ENCODE data around the gene AFG1L.
"Not testable (repeated sequence)": the region's sequence is repeated elsewhere in the genome, so short reads cannot be mapped to it uniquely, and the experiment has no call there.

AFG1L gene

GRCh38 chr6:108510461-108511319, 215.8 kb downstream of the AFG1L start:
- Histone ChIP-seq H3K4me3 (ENCODE audit: low read length) (no peak overlapping the region), H3K36me3 (ENCODE audit: insufficient read depth, low read length) (peaks cover 2% of the 10 kb centered on the region), H3K9me3 (ENCODE audit: low read length) (peaks cover 6% of the 10 kb centered on the region), H3K4me1 (ENCODE audit: insufficient read depth, low read length) (no peaks in the 10 kb centered on the region), H3K27me3 (ENCODE audit: insufficient read depth, low read length) (no peaks in the 10 kb centered on the region), H2AFZ (ENCODE audit: low read depth, low read length) (no peak overlapping the region)

GRCh38 chr6:108518714-108519576, 224.1 kb downstream of the AFG1L start:
- no peaks in the 10 kb centered on the region for H3K4me1 ChIP-seq (ENCODE audit: insufficient read depth, low read length)
- H3K9me3 ChIP-seq (ENCODE audit: low read length): no peaks in the 10 kb centered on the region
- peaks cover 4% of the 10 kb centered on the region for H3K36me3 ChIP-seq (ENCODE audit: insufficient read depth, low read length)
- no peaks in the 10 kb centered on the region for H3K27me3 ChIP-seq (ENCODE audit: insufficient read depth, low read length)
- no peak overlapping the region for H2AFZ ChIP-seq (ENCODE audit: low read depth, low read length)
- no peak overlapping the region for H3K4me3 ChIP-seq (ENCODE audit: low read length)

GRCh38 chr6:108521616-108522107, 226.8 kb downstream of the AFG1L start:
- no peak overlapping the region for H3K4me3 ChIP-seq (ENCODE audit: low read length)
- no peaks in the 10 kb centered on the region for H3K9me3 ChIP-seq (ENCODE audit: low read length)
- H2AFZ ChIP-seq (ENCODE audit: low read depth, low read length): no peak overlapping the region
- peaks cover 16% of the 10 kb centered on the region for H3K4me1 ChIP-seq (ENCODE audit: insufficient read depth, low read length)
- no peaks in the 10 kb centered on the region for H3K27me3 ChIP-seq (ENCODE audit: insufficient read depth, low read length)
- peaks cover 4% of the 10 kb centered on the region for H3K36me3 ChIP-seq (ENCODE audit: insufficient read depth, low read length)

GRCh38 chr6:108523697-108524096, 228.8 kb downstream of the AFG1L start:
- Histone ChIP-seq H3K36me3 (ENCODE audit: insufficient read depth, low read length) (peaks cover 4% of the 10 kb centered on the region), H2AFZ (ENCODE audit: low read depth, low read length) (no peak overlapping the region)

GRCh38 chr6:108524528-108525248, 229.8 kb downstream of the AFG1L start:
- Histone ChIP-seq H3K4me1 (ENCODE audit: insufficient read depth, low read length) (peaks cover 16% of the 10 kb centered on the region), H3K4me3 (ENCODE audit: low read length) (no peak overlapping the region), H3K9me3 (ENCODE audit: low read length) (no peaks in the 10 kb centered on the region), H3K36me3 (ENCODE audit: insufficient read depth, low read length) (peaks cover 4% of the 10 kb centered on the region), H2AFZ (ENCODE audit: low read depth, low read length) (no peak overlapping the region), H3K27me3 (ENCODE audit: insufficient read depth, low read length) (no peaks in the 10 kb centered on the region)

More at GRCh38 chr6:108523697-108524096, 228.8 kb downstream of the AFG1L start:
- Histone ChIP-seq H3K9me3 (ENCODE audit: low read length) (no peaks in the 10 kb centered on the region), H3K27me3 (ENCODE audit: insufficient read depth, low read length) (no peaks in the 10 kb centered on the region), H3K4me1 (ENCODE audit: insufficient read depth, low read length) (peaks cover 16% of the 10 kb centered on the region), H3K4me3 (ENCODE audit: low read length) (no peak overlapping the region)

GRCh38 chr6:108526739-108527174, 231.9 kb downstream of the AFG1L start:
- Histone ChIP-seq H2AFZ (ENCODE audit: low read depth, low read length) (no peak overlapping the region), H3K36me3 (ENCODE audit: insufficient read depth, low read length) (peaks cover 4% of the 10 kb centered on the region), H3K4me3 (ENCODE audit: low read length) (no peak overlapping the region), H3K9me3 (ENCODE audit: low read length) (no peaks in the 10 kb centered on the region), H3K4me1 (ENCODE audit: insufficient read depth, low read length) (peaks cover 16% of the 10 kb centered on the region), H3K27me3 (ENCODE audit: insufficient read depth, low read length) (no peaks in the 10 kb centered on the region)

- H3K9me3 ChIP-seq (ENCODE audit: low read length): no peaks in the 10 kb centered on the region
- no peaks in the 10 kb centered on the region for H3K27me3 ChIP-seq (ENCODE audit: insufficient read depth, low read length)
- peaks cover 16% of the 10 kb centered on the region for H3K4me1 ChIP-seq (ENCODE audit: insufficient read depth, low read length)
- no peaks in the 10 kb centered on the region for H3K36me3 ChIP-seq (ENCODE audit: insufficient read depth, low read length)
- H3K4me3 ChIP-seq (ENCODE audit: low read length): no peak overlapping the region
- H2AFZ ChIP-seq (ENCODE audit: low read depth, low read length): no peak overlapping the region
Observed at GRCh38 chr6:108528878-108529277, 234.0 kb downstream of the AFG1L start.

GRCh38 chr6:108531332-108531731, 236.5 kb downstream of the AFG1L start:
- Histone ChIP-seq H3K4me1 (ENCODE audit: insufficient read depth, low read length) (peaks cover 5% of the 10 kb centered on the region), H3K9me3 (ENCODE audit: low read length) (no peaks in the 10 kb centered on the region), H3K27me3 (ENCODE audit: insufficient read depth, low read length) (no peaks in the 10 kb centered on the region), H2AFZ (ENCODE audit: low read depth, low read length) (no peak overlapping the region), H3K36me3 (ENCODE audit: insufficient read depth, low read length) (no peaks in the 10 kb centered on the region), H3K4me3 (ENCODE audit: low read length) (no peak overlapping the region)

- Histone ChIP-seq H3K27me3 (ENCODE audit: insufficient read depth, low read length) (no peaks in the 10 kb centered on the region), H3K9me3 (ENCODE audit: low read length) (peaks cover 1% of the 10 kb centered on the region), H3K36me3 (ENCODE audit: insufficient read depth, low read length) (no peaks in the 10 kb centered on the region), H3K4me1 (ENCODE audit: insufficient read depth, low read length) (peaks cover 4% of the 10 kb centered on the region), H2AFZ (ENCODE audit: low read depth, low read length) (no peak overlapping the region), H3K4me3 (ENCODE audit: low read length) (no peak overlapping the region)
Observed at GRCh38 chr6:108535114-108535742, 240.4 kb downstream of the AFG1L start.

- not testable (repeated sequence) for H3K36me3 ChIP-seq (ENCODE audit: insufficient read depth, low read length); H3K4me3 ChIP-seq (ENCODE audit: low read length); H3K9me3 ChIP-seq (ENCODE audit: low read length); H3K27me3 ChIP-seq (ENCODE audit: insufficient read depth, low read length); H3K4me1 ChIP-seq (ENCODE audit: insufficient read depth, low read length); H2AFZ ChIP-seq (ENCODE audit: low read depth, low read length)
Observed at GRCh38 chr6:108535920-108536535, 241.2 kb downstream of the AFG1L start.

GRCh38 chr6:108541843-108542759, 247.2 kb downstream of the AFG1L start:
- H3K27me3 ChIP-seq (ENCODE audit: insufficient read depth, low read length): no peaks in the 10 kb centered on the region
- H3K36me3 ChIP-seq (ENCODE audit: insufficient read depth, low read length): no peaks in the 10 kb centered on the region
- no peak overlapping the region for H3K4me3 ChIP-seq (ENCODE audit: low read length)
- H2AFZ ChIP-seq (ENCODE audit: low read depth, low read length): no peak overlapping the region
- H3K4me1 ChIP-seq (ENCODE audit: insufficient read depth, low read length): no peaks in the 10 kb centered on the region
- peaks cover 1% of the 10 kb centered on the region for H3K9me3 ChIP-seq (ENCODE audit: low read length)
